ENCODE results near the gene RIMKLA.

GRCh38 chr1:42439940-42440339, 59.3 kb downstream of the RIMKLA start:
- TF ChIP-seq CTCF (IDR thresholded peaks at IDR 0.05) (no peak), POLR2A (IDR thresholded peaks at IDR 0.05; ENCODE audit: low read depth) (no peak)
